Measurements from ENCODE around the gene ARHGAP26. TPM values are rescaled to one million over a fixed set of nuclear protein-coding genes. Genes with fewer than 3 reads are reported as not detected.
A peak's percentile ranks its signal among the peaks of the same experiment; 100 is the strongest.

Gene ARHGAP26, protein sequence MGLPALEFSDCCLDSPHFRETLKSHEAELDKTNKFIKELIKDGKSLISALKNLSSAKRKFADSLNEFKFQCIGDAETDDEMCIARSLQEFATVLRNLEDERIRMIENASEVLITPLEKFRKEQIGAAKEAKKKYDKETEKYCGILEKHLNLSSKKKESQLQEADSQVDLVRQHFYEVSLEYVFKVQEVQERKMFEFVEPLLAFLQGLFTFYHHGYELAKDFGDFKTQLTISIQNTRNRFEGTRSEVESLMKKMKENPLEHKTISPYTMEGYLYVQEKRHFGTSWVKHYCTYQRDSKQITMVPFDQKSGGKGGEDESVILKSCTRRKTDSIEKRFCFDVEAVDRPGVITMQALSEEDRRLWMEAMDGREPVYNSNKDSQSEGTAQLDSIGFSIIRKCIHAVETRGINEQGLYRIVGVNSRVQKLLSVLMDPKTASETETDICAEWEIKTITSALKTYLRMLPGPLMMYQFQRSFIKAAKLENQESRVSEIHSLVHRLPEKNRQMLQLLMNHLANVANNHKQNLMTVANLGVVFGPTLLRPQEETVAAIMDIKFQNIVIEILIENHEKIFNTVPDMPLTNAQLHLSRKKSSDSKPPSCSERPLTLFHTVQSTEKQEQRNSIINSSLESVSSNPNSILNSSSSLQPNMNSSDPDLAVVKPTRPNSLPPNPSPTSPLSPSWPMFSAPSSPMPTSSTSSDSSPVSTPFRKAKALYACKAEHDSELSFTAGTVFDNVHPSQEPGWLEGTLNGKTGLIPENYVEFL
- total RNA-seq = 20.0 and 21.2 TPM in 2 replicates

- Mint-ChIP-seq H3K4me1 (ENCODE audit: low read depth) (peaks cover 43% of the 10 kb centered on the region), H3K27me3 (ENCODE audit: insufficient read depth) (peaks cover 7% of the 10 kb centered on the region), H3K36me3 (ENCODE audit: low read depth) (peaks cover 8% of the 10 kb centered on the region), H3K27ac (peak within 1 kb of the TSS; percentile 89), H3K9me3 (no peaks in the 10 kb centered on the region), H3K4me3 (peak within 1 kb of the TSS; percentile 91)
- intact Hi-C loops (cut with micrococcal nuclease) = loop anchor here (1.0 to 5.0 kb wide), 13 partner anchors 13 to 1400 kb away; partner anchors contain the start of genes KCTD16, NDFIP1, NR3C1 and YIPF5
- peak; percentile 93 for DNase-seq (ENCODE audit: low spot score)
Measured at GRCh38 chr5:142769793-142770649, at the start of gene ARHGAP26. TSS of gene ARHGAP26 (plus strand) at chr5:142770377. CDS start at chr5:142770762, 385 bp downstream.

DNA sequence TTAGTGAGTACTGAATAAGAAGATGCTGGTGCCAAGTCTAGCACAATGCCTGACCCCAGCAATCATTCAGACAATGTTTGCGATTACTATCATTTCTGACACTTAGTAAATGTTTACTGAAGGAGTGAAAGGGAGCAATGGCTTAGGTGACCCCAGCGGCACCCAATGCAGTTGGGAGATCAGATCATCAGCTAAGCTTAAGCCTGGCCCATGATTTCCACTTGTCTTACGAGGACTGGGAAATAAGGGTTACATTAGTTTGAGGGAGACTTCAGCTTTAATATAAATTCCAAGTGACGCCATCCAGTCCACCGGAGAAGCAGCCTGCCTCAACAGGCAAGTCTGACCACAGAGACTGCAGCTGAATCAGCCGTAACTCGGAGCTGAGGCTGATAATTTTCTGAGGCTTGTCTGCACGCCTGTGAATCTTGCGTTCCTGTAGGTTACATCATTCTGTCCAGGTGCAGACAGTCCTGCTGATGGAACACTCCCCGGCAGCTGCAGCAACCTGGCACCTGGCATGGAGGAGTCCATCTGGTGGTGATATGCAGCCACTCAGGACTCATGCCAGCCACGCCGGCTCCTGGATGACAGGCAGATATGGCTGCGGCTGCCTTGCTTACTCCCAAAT, 49.4 kb upstream of the ARHGAP26 start:
- Mint-ChIP-seq H3K36me3 (ENCODE audit: low read depth) (no peaks in the 10 kb centered on the region), H3K27me3 (ENCODE audit: insufficient read depth) (peaks cover 11% of the 10 kb centered on the region), H3K27ac (no peak overlapping the region), H3K4me3 (no peak overlapping the region), H3K9me3 (no peaks in the 10 kb centered on the region), H3K4me1 (ENCODE audit: low read depth) (no peaks in the 10 kb centered on the region)
- DNase-seq (ENCODE audit: low spot score) = no peak
- intact Hi-C loops (cut with micrococcal nuclease) = no loop called here

DNA sequence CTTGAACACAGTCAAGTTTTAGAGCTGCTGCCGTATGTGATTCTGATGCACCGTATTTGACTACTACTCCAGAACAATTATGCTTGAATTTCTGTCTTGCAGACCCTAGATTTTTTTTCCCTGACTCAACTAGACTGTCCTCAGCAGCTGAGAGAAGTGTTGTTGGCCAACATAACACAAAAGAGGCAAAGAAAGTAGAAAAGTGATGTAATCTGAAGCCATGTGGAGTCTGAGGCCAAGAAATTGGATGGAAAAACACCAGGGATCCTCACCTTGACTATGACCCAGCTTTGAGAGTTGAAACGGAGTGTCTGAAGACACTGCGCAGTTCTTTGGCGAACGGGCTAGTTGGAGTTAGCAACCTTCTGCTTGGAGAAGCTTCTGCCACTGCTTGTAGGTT, 48.0 kb upstream of the ARHGAP26 start:
- peaks cover 11% of the 10 kb centered on the region for H3K27me3 Mint-ChIP-seq (ENCODE audit: insufficient read depth)
- H3K27ac Mint-ChIP-seq = no peak overlapping the region
- no peaks in the 10 kb centered on the region for H3K9me3 Mint-ChIP-seq
- intact Hi-C loops (cut with micrococcal nuclease) = no loop called here
- H3K36me3 Mint-ChIP-seq (ENCODE audit: low read depth) = no peaks in the 10 kb centered on the region
- H3K4me3 Mint-ChIP-seq = no peak overlapping the region
- no peak for DNase-seq (ENCODE audit: low spot score)
- no peaks in the 10 kb centered on the region for H3K4me1 Mint-ChIP-seq (ENCODE audit: low read depth)

- no peaks in the 10 kb centered on the region for H3K9me3 Mint-ChIP-seq
- H3K36me3 Mint-ChIP-seq (ENCODE audit: low read depth) = no peaks in the 10 kb centered on the region
- no peak for DNase-seq (ENCODE audit: low spot score)
- intact Hi-C loops (cut with micrococcal nuclease) = no loop called here
- peaks cover 11% of the 10 kb centered on the region for H3K27me3 Mint-ChIP-seq (ENCODE audit: insufficient read depth)
- no peak overlapping the region for H3K4me3 Mint-ChIP-seq
- no peaks in the 10 kb centered on the region for H3K4me1 Mint-ChIP-seq (ENCODE audit: low read depth)
- H3K27ac Mint-ChIP-seq = no peak overlapping the region
Measured at GRCh38 chr5:142722896-142723295, 47.3 kb upstream of the ARHGAP26 start.

GRCh38 chr5:142724821-142725220, 45.4 kb upstream of the ARHGAP26 start:
- no peak for DNase-seq (ENCODE audit: low spot score)
- H3K36me3 Mint-ChIP-seq (ENCODE audit: low read depth) = no peaks in the 10 kb centered on the region
- H3K4me1 Mint-ChIP-seq (ENCODE audit: low read depth) = no peaks in the 10 kb centered on the region
- H3K9me3 Mint-ChIP-seq = no peaks in the 10 kb centered on the region
- H3K27me3 Mint-ChIP-seq (ENCODE audit: insufficient read depth) = peaks cover 2% of the 10 kb centered on the region
- no peak overlapping the region for H3K27ac Mint-ChIP-seq
- intact Hi-C loops (cut with micrococcal nuclease) = no loop called here
- H3K4me3 Mint-ChIP-seq = no peak overlapping the region

GRCh38 chr5:142725231-142726187, 44.7 kb upstream of the ARHGAP26 start:
- no peak overlapping the region for H3K27ac Mint-ChIP-seq

GRCh38 chr5:142726188-142726731, 43.9 kb upstream of the ARHGAP26 start:
- intact Hi-C loops (cut with micrococcal nuclease) = no loop called here
- Mint-ChIP-seq H3K27me3 (ENCODE audit: insufficient read depth) (no peaks in the 10 kb centered on the region), H3K27ac (no peak overlapping the region), H3K9me3 (no peaks in the 10 kb centered on the region), H3K36me3 (ENCODE audit: low read depth) (no peaks in the 10 kb centered on the region), H3K4me1 (ENCODE audit: low read depth) (no peaks in the 10 kb centered on the region), H3K4me3 (no peak overlapping the region)
- DNase-seq (ENCODE audit: low spot score) = no peak

More at GRCh38 chr5:142725231-142726187, 44.7 kb upstream of the ARHGAP26 start:
- intact Hi-C loops (cut with micrococcal nuclease) = no loop called here
- H3K36me3 Mint-ChIP-seq (ENCODE audit: low read depth) = no peaks in the 10 kb centered on the region
- H3K4me3 Mint-ChIP-seq = no peak overlapping the region
- no peak for DNase-seq (ENCODE audit: low spot score)
- H3K27me3 Mint-ChIP-seq (ENCODE audit: insufficient read depth) = no peaks in the 10 kb centered on the region
- no peaks in the 10 kb centered on the region for H3K4me1 Mint-ChIP-seq (ENCODE audit: low read depth)
- no peaks in the 10 kb centered on the region for H3K9me3 Mint-ChIP-seq

DNA sequence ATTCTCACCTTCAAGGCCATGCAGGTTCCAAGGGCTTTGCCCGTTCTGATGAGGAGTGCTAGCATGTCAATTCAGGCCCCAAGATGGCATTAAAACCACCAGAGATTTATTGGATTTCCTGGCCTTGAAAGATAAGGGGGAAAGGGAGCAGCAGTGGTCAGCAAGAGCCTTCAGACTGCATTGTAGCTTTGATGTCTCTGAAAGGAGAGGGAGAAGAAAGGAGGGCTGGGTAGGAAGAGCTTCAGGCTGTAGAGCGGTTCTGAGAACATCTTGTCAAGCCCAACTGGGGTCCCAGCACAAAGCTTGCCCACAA, 42.5 kb upstream of the ARHGAP26 start:
- Mint-ChIP-seq H3K27me3 (ENCODE audit: insufficient read depth) (no peaks in the 10 kb centered on the region), H3K9me3 (no peaks in the 10 kb centered on the region), H3K36me3 (ENCODE audit: low read depth) (no peaks in the 10 kb centered on the region), H3K4me3 (no peak overlapping the region), H3K4me1 (ENCODE audit: low read depth) (no peaks in the 10 kb centered on the region), H3K27ac (no peak overlapping the region)
- DNase-seq (ENCODE audit: low spot score) = no peak
- intact Hi-C loops (cut with micrococcal nuclease) = no loop called here

- no peaks in the 10 kb centered on the region for H3K36me3 Mint-ChIP-seq (ENCODE audit: low read depth)
- intact Hi-C loops (cut with micrococcal nuclease) = no loop called here
- no peaks in the 10 kb centered on the region for H3K9me3 Mint-ChIP-seq
- H3K4me3 Mint-ChIP-seq = no peak overlapping the region
- no peaks in the 10 kb centered on the region for H3K27me3 Mint-ChIP-seq (ENCODE audit: insufficient read depth)
- H3K27ac Mint-ChIP-seq = no peak overlapping the region
- DNase-seq (ENCODE audit: low spot score) = no peak
- peaks cover 14% of the 10 kb centered on the region for H3K4me1 Mint-ChIP-seq (ENCODE audit: low read depth)
Measured at GRCh38 chr5:142735323-142736246, 34.6 kb upstream of the ARHGAP26 start.

DNA sequence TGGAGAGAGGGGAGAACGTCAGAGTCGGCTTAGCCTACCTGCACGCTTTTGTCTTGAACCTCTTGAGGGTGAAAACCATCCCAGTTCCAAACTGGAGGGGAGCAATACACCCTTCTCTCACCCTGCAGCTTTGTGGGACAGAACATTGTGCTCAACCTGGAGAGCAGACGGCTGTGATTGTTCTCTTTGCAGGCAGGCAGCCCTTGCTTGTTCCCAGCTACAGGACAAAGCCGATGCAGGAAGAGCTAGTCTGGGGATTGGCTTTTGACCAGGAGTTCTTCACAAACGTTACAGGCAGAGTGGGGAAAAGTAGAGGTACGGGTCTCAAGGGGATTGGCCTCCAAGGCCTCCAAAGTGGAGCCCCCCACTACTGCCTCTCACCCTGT, 33.9 kb upstream of the ARHGAP26 start:
- Mint-ChIP-seq H3K27me3 (ENCODE audit: insufficient read depth) (no peaks in the 10 kb centered on the region), H3K9me3 (no peaks in the 10 kb centered on the region), H3K27ac (no peak overlapping the region), H3K4me1 (ENCODE audit: low read depth) (peaks cover 14% of the 10 kb centered on the region), H3K36me3 (ENCODE audit: low read depth) (no peaks in the 10 kb centered on the region), H3K4me3 (no peak overlapping the region)
- no peak for DNase-seq (ENCODE audit: low spot score)
- intact Hi-C loops (cut with micrococcal nuclease) = no loop called here

- DNase-seq (ENCODE audit: low spot score) = no peak
- Mint-ChIP-seq H3K4me1 (ENCODE audit: low read depth) (peaks cover 14% of the 10 kb centered on the region), H3K4me3 (no peak overlapping the region), H3K36me3 (ENCODE audit: low read depth) (no peaks in the 10 kb centered on the region), H3K27ac (no peak overlapping the region), H3K27me3 (ENCODE audit: insufficient read depth) (no peaks in the 10 kb centered on the region), H3K9me3 (no peaks in the 10 kb centered on the region)
- intact Hi-C loops (cut with micrococcal nuclease) = no loop called here
Measured at GRCh38 chr5:142737179-142737578, 33.0 kb upstream of the ARHGAP26 start.

Data from activated T-helper 1 cell treated with anti-CD3 and anti-CD28 coated beads, Interleukin-12 subunit alpha, Interleukin-12 subunit beta, Interleukin-2, Interleukin-4 antibody, amounts not matched to agents 30 ng/mL and 10 ng/mL and 1 ng/mL, durations not matched to agents 14 hours and 24 hours and 36 hours (primary cell).